Natural killer cell (primary cell): ENCODE measurements around the gene NMNAT2. TPM values are rescaled to one million over a fixed set of nuclear protein-coding genes. Genes with fewer than 3 reads are reported as not detected.

Source experiments
- ATAC-seq, 3 donors: fragments of 150-1000 bp in 2 of 3; fragments of 200-7000 bp in 1 of 3; cut with Tn5 transposase; 1 replicate in 1 of 3; 2 replicates in 2 of 3; pipeline ENCODE4 v1.10.0; 2021; ENCODE audit warnings: mild to moderate bottlenecking in 2 of 3, moderate library complexity in 2 of 3
- DNase-seq, 2 donors: peaks; one replicate each; pipeline versions ENCODE4 v3.0.0 to v3.0.0-alpha.2; 2013 to 2021; ENCODE audit warnings: mixed read lengths in 1 of 2
- H3K27ac ChIP-seq: one replicate; pipeline ENCODE4 v1.5.1; 2013; ENCODE audit warnings: mild to moderate bottlenecking, low read length
- H3K27me3 ChIP-seq: one replicate; pipeline ENCODE4 v1.6.1; 2013; ENCODE audit warnings: low read length; ENCODE audit not compliant: control insufficient read depth, insufficient read depth
- H3K36me3 ChIP-seq: one replicate; pipeline ENCODE4 v1.6.1; 2013; ENCODE audit warnings: low read length; ENCODE audit not compliant: control insufficient read depth, insufficient read depth
- H3K4me1 ChIP-seq: one replicate; pipeline ENCODE4 v1.6.1; 2013; ENCODE audit warnings: low read length; ENCODE audit not compliant: control insufficient read depth, insufficient read depth
- H3K4me3 ChIP-seq: one replicate; pipeline ENCODE4 v1.5.1; 2013; ENCODE audit warnings: low read length
- H3K9me3 ChIP-seq: one replicate; pipeline ENCODE4 v1.6.1; 2013; ENCODE audit warnings: low read length; ENCODE audit not compliant: control insufficient read depth, insufficient read depth
- H3K27ac Mint-ChIP-seq, 2 donors: one replicate each; pipeline ENCODE4 v1.8.0; 2022; ENCODE audit warnings: mild to moderate bottlenecking in 2 of 2, mixed read lengths in 2 of 2, moderate library complexity in 1 of 2
- H3K27me3 Mint-ChIP-seq, 2 donors: one replicate each; pipeline ENCODE4 v1.8.0; 2022; ENCODE audit warnings: low read depth in 2 of 2, mixed read lengths in 2 of 2
- H3K36me3 Mint-ChIP-seq: one replicate; pipeline ENCODE4 v1.8.0; 2022; ENCODE audit warnings: mixed read lengths
- H3K4me1 Mint-ChIP-seq, 2 donors: one replicate each; pipeline ENCODE4 v1.8.0; 2022; ENCODE audit warnings: mixed read lengths in 2 of 2
- H3K4me3 Mint-ChIP-seq: one replicate; pipeline ENCODE4 v1.8.0; 2022; ENCODE audit warnings: mild to moderate bottlenecking, moderate library complexity, mixed read lengths
- H3K9me3 Mint-ChIP-seq, 2 donors: one replicate each; pipeline ENCODE4 v1.8.0; 2022; ENCODE audit warnings: mixed read lengths in 2 of 2
- CTCF ChIP-seq: fragments of 200-600 bp; IDR thresholded peaks from one replicate; pipeline ENCODE4 v1.8.0; 2022; ENCODE audit warnings: antibody characterized with exemption
- WGBS: methylation state at CpG from one replicate; pipeline ENCODE4 v1.1.7; 2013; ENCODE audit warnings: missing lambda C conversion rate; ENCODE audit not compliant: insufficient coverage; 5-methylcytosine and 5-hydroxymethylcytosine counted together
- intact Hi-C: fragments of 100-400 bp; cut with micrococcal nuclease; formaldehyde crosslinking; loops from one replicate; pipeline ENCODE4 v1.14.2; 2022
- total RNA-seq, 4 donors: library from RNA; stranded (reverse); fragments of 120-200 nt in 1 of 4; gene quantifications; one replicate each; pipeline versions ENCODE4 v1.2.3 to v1.2.4, GENCODE V29; 2013 to 2022

NMNAT2 gene
- total RNA-seq, 3 donors from 2014 or later (not counting 1 experiment from before 2014, with no cell fraction given): not detected

GRCh38 chr1:183210681-183211080, 207.5 kb downstream of the NMNAT2 start:
- Histone ChIP-seq H3K36me3 (no peaks in the 10 kb centered on the region), H3K27me3 (peaks cover 3% of the 10 kb centered on the region), H3K9me3 (no peaks in the 10 kb centered on the region), H3K4me1 (no peaks in the 10 kb centered on the region), H3K4me3 (no peak overlapping the region), H3K27ac (no peak overlapping the region)
- Mint-ChIP-seq H3K36me3 (no peaks in the 10 kb centered on the region), H3K27ac (no peak overlapping the region), H3K27me3 (peaks cover 6 to 24% of the 10 kb centered on the region in 2 donors), H3K4me1 (no peaks in the 10 kb centered on the region), H3K4me3 (no peak overlapping the region), H3K9me3 (no peaks in the 10 kb centered on the region)
- DNase-seq (no peak), ATAC-seq (no peak)
- no peak for TF ChIP-seq CTCF
- intact Hi-C loops: no loop called here

- DNase-seq (no peak), ATAC-seq (no peak)
- Histone ChIP-seq H3K4me1 (no peaks in the 10 kb centered on the region), H3K27me3 (peaks cover 3% of the 10 kb centered on the region), H3K27ac (no peak overlapping the region), H3K4me3 (no peak overlapping the region), H3K9me3 (no peaks in the 10 kb centered on the region), H3K36me3 (no peaks in the 10 kb centered on the region)
- intact Hi-C loops: no loop called here
- TF ChIP-seq CTCF: no peak
- Mint-ChIP-seq H3K4me1 (no peaks in the 10 kb centered on the region), H3K4me3 (no peak overlapping the region), H3K9me3 (no peaks in the 10 kb centered on the region), H3K27me3 (peaks cover 9 to 23% of the 10 kb centered on the region in 2 donors), H3K36me3 (no peaks in the 10 kb centered on the region), H3K27ac (no peak overlapping the region)
Measured at GRCh38 chr1:183209533-183210158, 208.5 kb downstream of the NMNAT2 start.

GRCh38 chr1:183206538-183207122, 211.6 kb downstream of the NMNAT2 start:
- DNase-seq (no peak), ATAC-seq (no peak)
- TF ChIP-seq CTCF: no peak
- Histone ChIP-seq H3K4me3 (no peak overlapping the region), H3K27me3 (no peaks in the 10 kb centered on the region), H3K4me1 (no peaks in the 10 kb centered on the region), H3K36me3 (no peaks in the 10 kb centered on the region), H3K9me3 (no peaks in the 10 kb centered on the region), H3K27ac (no peak overlapping the region)
- H3K9me3 Mint-ChIP-seq: no peaks in the 10 kb centered on the region
- intact Hi-C loops: no loop called here
- H3K4me3 Mint-ChIP-seq: no peak overlapping the region
- H3K36me3 Mint-ChIP-seq: no peaks in the 10 kb centered on the region
- H3K4me1 Mint-ChIP-seq: no peaks in the 10 kb centered on the region
- 96% methylated on average over 6 of the region's 6 CpGs for WGBS
- H3K27me3 Mint-ChIP-seq: peaks cover 6 to 7% of the 10 kb centered on the region in 2 donors
- H3K27ac Mint-ChIP-seq: no peak overlapping the region
